GM21786 (cell line): ENCODE data around the gene CDK4.

Experiments
- ATAC-seq: cut with Tn5 transposase; IDR thresholded peaks from one replicate; pipeline ENCODE4 v1.9.1; 2021; ENCODE audit not compliant: unreplicated experiment

CDK4 gene

GRCh38 chr12:57758552-57759359 lies 6.6 kb upstream of the CDK4 start:
- ATAC-seq: no peak

- no peak for ATAC-seq
Measured at GRCh38 chr12:57757771-57758170, 5.7 kb upstream of the CDK4 start.

GRCh38 chr12:57756406-57757341 lies 4.6 kb upstream of the CDK4 start:
- no peak for ATAC-seq

GRCh38 chr12:57755454-57756372 lies 3.6 kb upstream of the CDK4 start:
- no peak for ATAC-seq

- no peak for ATAC-seq
Measured at GRCh38 chr12:57755194-57755453, 3.0 kb upstream of the CDK4 start.

- peak; percentile 36 for ATAC-seq
Measured at GRCh38 chr12:57754411-57755193, 2.5 kb upstream of the CDK4 start, which contains the start of gene MARCHF9. TSS of gene MARCHF9 (plus strand) at chr12:57755103. CDS start at chr12:57755529, 426 bp downstream.

- ATAC-seq: no peak
Measured at GRCh38 chr12:57753756-57754337, 1.7 kb upstream of the CDK4 start.

GRCh38 chr12:57752668-57753000 lies 524 bp upstream of the CDK4 start:
- no peak for ATAC-seq

- ATAC-seq: no peak
Measured at GRCh38 chr12:57751432-57751787, 700 bp downstream of the CDK4 start.

GRCh38 chr12:57750561-57751431 lies 1.3 kb downstream of the CDK4 start:
- ATAC-seq: no peak

- no peak for ATAC-seq
Measured at GRCh38 chr12:57749061-57749460, 3.0 kb downstream of the CDK4 start.

GRCh38 chr12:57746025-57746424 lies 6.1 kb downstream of the CDK4 start:
- ATAC-seq: no peak

GRCh38 chr12:57745485-57745881 lies 6.6 kb downstream of the CDK4 start:
- ATAC-seq: no peak

- ATAC-seq: peak; percentile 78
Measured at GRCh38 chr12:57744777-57745484, 7.2 kb downstream of the CDK4 start, which contains the start of gene TSPAN31. TSS of gene TSPAN31 (plus strand) at chr12:57745039. CDS start at chr12:57745155, 116 bp downstream.

- peak; percentile 31 for ATAC-seq
Measured at GRCh38 chr12:57744194-57744776, 7.8 kb downstream of the CDK4 start.

GRCh38 chr12:57743769-57744168 lies 8.3 kb downstream of the CDK4 start:
- ATAC-seq: no peak

- ATAC-seq: peak; percentile 59
Measured at GRCh38 chr12:57741844-57742738, 10.0 kb downstream of the CDK4 start.
